Stimulated activated CD4-positive, alpha-beta T cell treated with anti-CD3 and anti-CD28 coated beads, Interleukin-15, amount 100 ng/mL, for 24 hours (primary cell): ENCODE measurements around the gene SCAF8.
A peak's percentile ranks its signal among the peaks of the same experiment; 100 is the strongest.
"Not testable (repeated sequence)": the region's sequence is repeated elsewhere in the genome, so short reads cannot be mapped to it uniquely, and the experiment has no call there.

Experiments
- DNase-seq: peaks from one replicate; pipeline ENCODE4 v3.0.0-alpha.2; 2020

SCAF8 gene

GRCh38 chr6:154733183-154733625 lies at the start of gene SCAF8:
Gene SCAF8 (plus strand): TSS chr6:154733416. CDS start chr6:154733901, 485 bp downstream.
- DNase-seq: peak; percentile 86

- DNase-seq: no peak
Observed at GRCh38 chr6:154683756-154684523, 49.3 kb upstream of the SCAF8 start.

GRCh38 chr6:154686162-154686561 lies 47.1 kb upstream of the SCAF8 start:
- no peak for DNase-seq

GRCh38 chr6:154689493-154690255 lies 43.5 kb upstream of the SCAF8 start:
- no peak for DNase-seq

- DNase-seq: no peak
Observed at GRCh38 chr6:154690857-154691256, 42.4 kb upstream of the SCAF8 start.

GRCh38 chr6:154696661-154697060 lies 36.6 kb upstream of the SCAF8 start:
- no peak for DNase-seq

GRCh38 chr6:154703124-154703523 lies 30.1 kb upstream of the SCAF8 start:
- no peak for DNase-seq

GRCh38 chr6:154705471-154706113 lies 27.6 kb upstream of the SCAF8 start:
- DNase-seq: no peak

- no peak for DNase-seq
Observed at GRCh38 chr6:154706389-154706788, 26.8 kb upstream of the SCAF8 start.

- DNase-seq: no peak
Observed at GRCh38 chr6:154709621-154710020, 23.6 kb upstream of the SCAF8 start.

- no peak for DNase-seq
Observed at GRCh38 chr6:154710689-154711088, 22.5 kb upstream of the SCAF8 start.

- no peak for DNase-seq
Observed at GRCh38 chr6:154715446-154715845, 17.8 kb upstream of the SCAF8 start.

- DNase-seq: not testable (repeated sequence)
Observed at GRCh38 chr6:154716350-154716749, 16.9 kb upstream of the SCAF8 start.

- no peak for DNase-seq
Observed at GRCh38 chr6:154719433-154719832, 13.8 kb upstream of the SCAF8 start.

- no peak for DNase-seq
Observed at GRCh38 chr6:154719854-154720253, 13.4 kb upstream of the SCAF8 start.

- DNase-seq: no peak
Observed at GRCh38 chr6:154721460-154721859, 11.8 kb upstream of the SCAF8 start.

GRCh38 chr6:154726887-154727286 lies 6.3 kb upstream of the SCAF8 start:
- DNase-seq: no peak

GRCh38 chr6:154731296-154732218 lies 1.7 kb upstream of the SCAF8 start:
- DNase-seq: no peak

- peak; percentile 45 for DNase-seq
Observed at GRCh38 chr6:154732538-154733182, 556 bp upstream of the SCAF8 start.

- peak; percentile 93 for DNase-seq
Observed at GRCh38 chr6:154733626-154734382, 588 bp downstream of the SCAF8 start.

GRCh38 chr6:154736618-154737259 lies 3.5 kb downstream of the SCAF8 start:
- no peak for DNase-seq
